Smooth muscle cell (in vitro differentiated cells): ENCODE results near the gene ADAM8. TPM values are rescaled to one million over a fixed set of nuclear protein-coding genes. Genes with fewer than 3 reads are reported as not detected.
"Not testable (repeated sequence)": the region's sequence is repeated elsewhere in the genome, so short reads cannot be mapped to it uniquely, and the experiment has no call there.

Experiments used
- DNase-seq: peaks from one replicate; lab custom pipeline; 2025; ENCODE audit not compliant: unreplicated experiment; lab: John Stamatoyannopoulos, UW
- H2AFZ ChIP-seq: fragments of 200-600 bp; sonication (generic); 2 replicates; pipeline ENCODE4 v1.6.0; 2016; ENCODE audit warnings: antibody characterized with exemption, low read depth, mild to moderate bottlenecking
- H3F3A ChIP-seq: fragments of 200-600 bp; sonication (generic); 2 replicates; pipeline ENCODE4 v1.6.0; 2017; ENCODE audit warnings: antibody characterized with exemption, low read depth
- H3K27ac ChIP-seq: fragments of 200-600 bp; sonication (generic); 2 replicates; pipeline ENCODE4 v1.5.1; 2016; ENCODE audit warnings: low read depth, mild to moderate bottlenecking
- H3K27me3 ChIP-seq: fragments of 200-600 bp; sonication (generic); 2 replicates; pipeline ENCODE4 v1.6.1; 2016; ENCODE audit warnings: low read depth, mild to moderate bottlenecking
- H3K36me3 ChIP-seq: fragments of 200-600 bp; sonication (generic); 2 replicates; pipeline ENCODE4 v1.5.1; 2016; ENCODE audit warnings: low read depth
- H3K4me1 ChIP-seq: fragments of 200-600 bp; sonication (generic); 2 replicates; pipeline ENCODE4 v1.5.1; 2016; ENCODE audit warnings: low read depth
- H3K4me2 ChIP-seq: fragments of 200-600 bp; sonication (generic); 2 replicates; pipeline ENCODE4 v1.6.0; 2016; ENCODE audit warnings: mild to moderate bottlenecking
- H3K4me3 ChIP-seq: fragments of 200-600 bp; sonication (generic); 2 replicates; pipeline ENCODE4 v1.5.1; 2016; ENCODE audit warnings: mild to moderate bottlenecking
- H3K79me2 ChIP-seq: fragments of 200-600 bp; sonication (generic); 2 replicates; pipeline ENCODE4 v1.6.0; 2016; ENCODE audit warnings: low read depth, mild to moderate bottlenecking
- H3K9ac ChIP-seq: fragments of 200-600 bp; sonication (generic); 2 replicates; pipeline ENCODE4 v1.6.0; 2016; ENCODE audit warnings: low read depth
- H3K9me3 ChIP-seq: fragments of 200-600 bp; sonication (generic); replicated peaks from 2 replicates; pipeline ENCODE4 v1.5.1; 2016; ENCODE audit warnings: low read depth
- H4K20me1 ChIP-seq: fragments of 200-600 bp; sonication (generic); 2 replicates; pipeline ENCODE4 v1.6.0; 2016; ENCODE audit warnings: low read depth
- CTCF ChIP-seq: fragments of 200-600 bp; sonication (generic); IDR thresholded peaks from 2 replicates; pipeline ENCODE4 v1.5.1; 2017; ENCODE audit warnings: borderline replicate concordance, mild to moderate bottlenecking, antibody characterized with exemption; ENCODE audit not compliant: insufficient read depth, poor library complexity, severe bottlenecking
- WGBS: methylation state at CpG from one replicate; pipeline ENCODE4 v1.1.7; 2016; ENCODE audit warnings: low lambda C conversion rate; 5-methylcytosine and 5-hydroxymethylcytosine counted together
- polyA plus RNA-seq: library from polyadenylated mRNA; unstranded; fragments of >200 nt; fragmentation: Nextera tagmentation; extraction: Ambion mirVana; gene quantifications from 2 replicates; pipeline ENCODE4 v1.2.1, GENCODE V29; 2016
- total RNA-seq: library from RNA; depleted of rRNA; stranded (reverse); fragments of >200 nt; gene quantifications from 2 replicates; pipeline ENCODE4 v1.2.3, GENCODE V29; 2014

Gene ADAM8
- total and polyA plus RNA-seq, 2 experiments from 2014 or later: 0.36 to 0.70 TPM

GRCh38 chr10:133235932-133236331 is 40.7 kb downstream of the ADAM8 start:
- WGBS: 7% methylated on average over 16 of the region's 18 CpGs
- Histone ChIP-seq H4K20me1 (no peaks in the 10 kb centered on the region), H3K4me3 (no peak overlapping the region), H3K4me1 (peaks cover 23% of the 10 kb centered on the region), H3K36me3 (no peaks in the 10 kb centered on the region), H3K27ac (no peak overlapping the region), H2AFZ (no peak overlapping the region), H3K9me3 (no peaks in the 10 kb centered on the region), H3K27me3 (peaks cover 88% of the 10 kb centered on the region), H3K9ac (no peak overlapping the region), H3F3A (no peaks in the 10 kb centered on the region), H3K4me2 (peak overlapping the region; percentile 82), H3K79me2 (no peaks in the 10 kb centered on the region)
- no peak for DNase-seq
- TF ChIP-seq CTCF: no peak

GRCh38 chr10:133235265-133235855 is 41.3 kb downstream of the ADAM8 start:
- H2AFZ ChIP-seq: no peak overlapping the region
- no peaks in the 10 kb centered on the region for H3F3A ChIP-seq
- no peak for DNase-seq
- H3K4me2 ChIP-seq: peak overlapping the region; percentile 57
- H3K27me3 ChIP-seq: peaks cover 94% of the 10 kb centered on the region
- H3K79me2 ChIP-seq: no peaks in the 10 kb centered on the region
- no peak for TF ChIP-seq CTCF
- H3K9ac ChIP-seq: no peak overlapping the region
- H3K4me3 ChIP-seq: no peak overlapping the region
- WGBS: 8% methylated on average over 10 of the region's 48 CpGs
- peaks cover 23% of the 10 kb centered on the region for H3K4me1 ChIP-seq
- no peaks in the 10 kb centered on the region for H4K20me1 ChIP-seq
- no peak overlapping the region for H3K27ac ChIP-seq
- no peaks in the 10 kb centered on the region for H3K36me3 ChIP-seq
- no peaks in the 10 kb centered on the region for H3K9me3 ChIP-seq

- H3K27ac ChIP-seq, H3K4me2 ChIP-seq, H3F3A ChIP-seq, H3K79me2 ChIP-seq, H3K9ac ChIP-seq, H3K4me3 ChIP-seq, H3K9me3 ChIP-seq, DNase-seq, H3K36me3 ChIP-seq, H2AFZ ChIP-seq, H4K20me1 ChIP-seq: not testable (repeated sequence)
- Histone ChIP-seq H3K4me1 (peaks cover 23% of the 10 kb centered on the region), H3K27me3 (peaks cover 95% of the 10 kb centered on the region)
- WGBS: 79% methylated on average over 8 of the region's 10 CpGs
These were observed 41.9 kb downstream of the ADAM8 start for GRCh38 chr10:133234796-133235195.

- no peak overlapping the region for H3K4me2 ChIP-seq
- H3K27ac ChIP-seq: no peak overlapping the region
- H3F3A ChIP-seq: no peaks in the 10 kb centered on the region
- no peak for DNase-seq
- no peak for TF ChIP-seq CTCF
- H3K4me3 ChIP-seq: no peak overlapping the region
- peaks cover 6% of the 10 kb centered on the region for H3K4me1 ChIP-seq
- H3K36me3 ChIP-seq: no peaks in the 10 kb centered on the region
- H3K27me3 ChIP-seq: peaks cover 94% of the 10 kb centered on the region
- no peaks in the 10 kb centered on the region for H4K20me1 ChIP-seq
- no peaks in the 10 kb centered on the region for H3K9me3 ChIP-seq
- no peak overlapping the region for H2AFZ ChIP-seq
- WGBS: 36% methylated on average over 11 of the region's 11 CpGs
- H3K79me2 ChIP-seq: no peaks in the 10 kb centered on the region
- H3K9ac ChIP-seq: no peak overlapping the region
These were observed 44.6 kb downstream of the ADAM8 start for GRCh38 chr10:133231946-133232574.
